Neural cell (in vitro differentiated cells): Measurements from ENCODE around the gene AKR1B15. TPM values are rescaled to one million over a fixed set of nuclear protein-coding genes. Genes with fewer than 3 reads are reported as not detected.

Experiments
- H2AFZ ChIP-seq: fragments of 200-600, 300-800 bp; sonication (generic), shearing (Covaris generic); 2 replicates; pipeline ENCODE4 v1.6.0; 2014; ENCODE audit warnings: low read depth, mild to moderate bottlenecking, antibody characterized with exemption, low read length, moderate library complexity
- H3F3A ChIP-seq: fragments of 200-600 bp; shearing (Covaris generic); 2 replicates; pipeline ENCODE4 v1.6.1; 2016; ENCODE audit warnings: mild to moderate bottlenecking, moderate library complexity, mixed read lengths, antibody characterized with exemption, low read length; ENCODE audit not compliant: insufficient read depth, poor library complexity, severe bottlenecking
- H3K27ac ChIP-seq: fragments of 200-600, 300-800 bp; sonication (generic), shearing (Covaris generic); 2 replicates; pipeline ENCODE4 v1.5.1; 2014; ENCODE audit warnings: mild to moderate bottlenecking, low read length, moderate library complexity
- H3K27me3 ChIP-seq: fragments of 300-800, 200-600 bp; sonication (generic), shearing (Covaris generic); 2 replicates; pipeline ENCODE4 v1.6.0; 2014; ENCODE audit warnings: mild to moderate bottlenecking, low read depth, low read length, moderate library complexity; ENCODE audit not compliant: insufficient read depth
- H3K36me3 ChIP-seq: fragments of 300-800, 200-600 bp; sonication (generic), shearing (Covaris generic); 2 replicates; pipeline ENCODE4 v1.5.1; 2014; ENCODE audit warnings: mild to moderate bottlenecking, antibody characterized with exemption, low read length, moderate library complexity; ENCODE audit not compliant: insufficient read depth
- H3K4me2 ChIP-seq: fragments of 300-800, 200-600 bp; sonication (generic), shearing (Covaris generic); 2 replicates; pipeline ENCODE4 v1.6.0; 2014; ENCODE audit warnings: mild to moderate bottlenecking, low read length
- H3K4me3 ChIP-seq: fragments of 300-800, 200-600 bp; sonication (generic), shearing (Covaris generic); 2 replicates; pipeline ENCODE4 v1.5.1; 2014; ENCODE audit warnings: mild to moderate bottlenecking, low read length, moderate library complexity
- H3K79me2 ChIP-seq: fragments of 200-600 bp; shearing (Covaris generic); replicated peaks from 2 replicates; pipeline ENCODE4 v1.6.0; 2014; ENCODE audit warnings: mild to moderate bottlenecking, low read length, moderate library complexity; ENCODE audit not compliant: insufficient read depth
- H3K9ac ChIP-seq: fragments of 300-800, 200-600 bp; sonication (generic), shearing (Covaris generic); 2 replicates; pipeline ENCODE4 v1.6.1; 2016; ENCODE audit warnings: mild to moderate bottlenecking, low read length, mixed read lengths
- H3K9me2 ChIP-seq: fragments of 200-600 bp; shearing (Covaris generic); 2 replicates; pipeline ENCODE4 v1.6.1; 2016; ENCODE audit warnings: mild to moderate bottlenecking, low read length, mixed read lengths; ENCODE audit not compliant: insufficient read depth
- H3K9me3 ChIP-seq: fragments of 200-600, 300-800 bp; sonication (generic), shearing (Covaris generic); 2 replicates; pipeline ENCODE4 v1.6.1; 2016; ENCODE audit warnings: mild to moderate bottlenecking, mixed run types, low read length, moderate library complexity, mixed read lengths
- H4K20me1 ChIP-seq: fragments of 200-600 bp; shearing (Covaris generic); 2 replicates; pipeline ENCODE4 v1.6.1; 2016; ENCODE audit warnings: mild to moderate bottlenecking, mixed run types; ENCODE audit not compliant: insufficient read depth
- CTCF ChIP-seq: fragments of 450-650 bp; IDR thresholded peaks from 2 replicates; pipeline ENCODE4 v1.5.1; 2014; ENCODE audit warnings: antibody characterized with exemption, mild to moderate bottlenecking, moderate library complexity; ENCODE audit not compliant: poor library complexity, severe bottlenecking
- EP300 ChIP-seq: fragments of 450-650 bp; conservative IDR thresholded peaks from 2 replicates; pipeline ENCODE4 v1.6.1; 2014; ENCODE audit warnings: antibody characterized with exemption, mild to moderate bottlenecking, moderate library complexity; ENCODE audit not compliant: poor library complexity, severe bottlenecking
- EZH2 ChIP-seq: fragments of 200-600, 300-800 bp; shearing (Covaris generic), sonication (generic); IDR thresholded peaks from 2 replicates; pipeline ENCODE4 v1.6.1; 2014; ENCODE audit warnings: antibody characterized with exemption, low read length, borderline replicate concordance, mild to moderate bottlenecking; ENCODE audit not compliant: insufficient read depth, poor library complexity, severe bottlenecking
- MXI1 ChIP-seq: fragments of 450-650 bp; conservative IDR thresholded peaks from 2 replicates; pipeline ENCODE4 v1.6.1; 2014; ENCODE audit warnings: antibody characterized with exemption, mild to moderate bottlenecking; ENCODE audit not compliant: poor library complexity, severe bottlenecking
- POLR2AphosphoS5 ChIP-seq: IDR thresholded peaks from 2 replicates; pipeline ENCODE4 v1.6.1; 2012
- RAD21 ChIP-seq: fragments of 450-650 bp; conservative IDR thresholded peaks from 2 replicates; pipeline ENCODE4 v1.6.1; 2014; ENCODE audit warnings: antibody characterized with exemption, mild to moderate bottlenecking, moderate library complexity
- REST ChIP-seq: IDR thresholded peaks from 2 replicates; pipeline ENCODE4 v1.6.1; 2012; ENCODE audit warnings: borderline replicate concordance
- SMC3 ChIP-seq: fragments of 450-650 bp; conservative IDR thresholded peaks from 2 replicates; pipeline ENCODE4 v1.6.1; 2014; ENCODE audit warnings: antibody characterized with exemption, mild to moderate bottlenecking, moderate library complexity; ENCODE audit not compliant: poor library complexity
- TAF1 ChIP-seq: IDR thresholded peaks from 2 replicates; pipeline ENCODE4 v1.6.1; 2012; ENCODE audit warnings: low read depth
- polyA plus RNA-seq: library from polyadenylated mRNA; depleted of rRNA; stranded (reverse); fragments of >200 nt; gene quantifications from 2 replicates; pipeline ENCODE4 v1.2.3, GENCODE V29; 2014

The AKR1B15 gene
- polyA plus RNA-seq, 1 donor from 2014 or later: not detected

GRCh38 chr7:134542195-134542771 is 6.6 kb upstream of the AKR1B15 start:
- Histone ChIP-seq H3K4me2 (no peak overlapping the region), H3K27me3 (no peaks in the 10 kb centered on the region), H3K9ac (no peak overlapping the region), H3K9me2 (no peaks in the 10 kb centered on the region), H3K27ac (no peak overlapping the region), H3K9me3 (no peaks in the 10 kb centered on the region), H3K4me3 (no peak overlapping the region), H3K79me2 (no peaks in the 10 kb centered on the region), H3K36me3 (no peaks in the 10 kb centered on the region), H4K20me1 (no peaks in the 10 kb centered on the region), H3F3A (no peaks in the 10 kb centered on the region), H2AFZ (no peak overlapping the region)
- TF ChIP-seq CTCF (no peak), REST (no peak), SMC3 (no peak), RAD21 (no peak), MXI1 (no peak), POLR2AphosphoS5 (no peak), TAF1 (no peak), EZH2 (no peak), EP300 (no peak)

- no peak overlapping the region for H2AFZ ChIP-seq
- no peaks in the 10 kb centered on the region for H3K27me3 ChIP-seq
- no peak overlapping the region for H3K4me3 ChIP-seq
- TF ChIP-seq TAF1 (no peak), MXI1 (no peak), EP300 (no peak), RAD21 (no peak)
- no peak overlapping the region for H3K27ac ChIP-seq
- no peaks in the 10 kb centered on the region for H3K9me3 ChIP-seq
- no peaks in the 10 kb centered on the region for H3K36me3 ChIP-seq
- no peaks in the 10 kb centered on the region for H3F3A ChIP-seq
- no peak overlapping the region for H3K4me2 ChIP-seq
- no peaks in the 10 kb centered on the region for H4K20me1 ChIP-seq
- no peak overlapping the region for H3K9ac ChIP-seq
- no peaks in the 10 kb centered on the region for H3K79me2 ChIP-seq
- no peaks in the 10 kb centered on the region for H3K9me2 ChIP-seq
Observed at GRCh38 chr7:134545380-134545779, 3.5 kb upstream of the AKR1B15 start.
